Non-pigmented ciliary epithelial cell (primary cell): ENCODE data around the gene NCOA4.
"Not testable (repeated sequence)": the region's sequence is repeated elsewhere in the genome, so short reads cannot be mapped to it uniquely, and the experiment has no call there.

ENCODE experiments used
- DNase-seq: peaks from one replicate; pipeline ENCODE4 v3.0.0-alpha.2; 2010; ENCODE audit warnings: low read depth

NCOA4 gene

GRCh38 chr10:46019569-46020343, 10.7 kb downstream of the NCOA4 start:
- no peak for DNase-seq

GRCh38 chr10:46019177-46019528, 11.3 kb downstream of the NCOA4 start:
- no peak for DNase-seq

- DNase-seq = no peak
Observed at GRCh38 chr10:46018453-46019176, 11.8 kb downstream of the NCOA4 start.

GRCh38 chr10:46017733-46018132, 12.7 kb downstream of the NCOA4 start:
- DNase-seq = no peak

- no peak for DNase-seq
Observed at GRCh38 chr10:46016811-46017210, 13.6 kb downstream of the NCOA4 start.

GRCh38 chr10:46016190-46016589, 14.2 kb downstream of the NCOA4 start:
- DNase-seq = no peak

- DNase-seq = no peak
Observed at GRCh38 chr10:46014683-46015405, 15.6 kb downstream of the NCOA4 start.

GRCh38 chr10:46014206-46014605, 16.2 kb downstream of the NCOA4 start:
- DNase-seq = no peak

- no peak for DNase-seq
Observed at GRCh38 chr10:46012746-46013145, 17.7 kb downstream of the NCOA4 start.

GRCh38 chr10:46006219-46006618, 24.2 kb downstream of the NCOA4 start:
- DNase-seq = peak; percentile 37

- DNase-seq = no peak
Observed at GRCh38 chr10:46005383-46005782, 25.0 kb downstream of the NCOA4 start.

GRCh38 chr10:46004963-46005362, 25.5 kb downstream of the NCOA4 start:
- DNase-seq = no peak

- DNase-seq = no peak
Observed at GRCh38 chr10:46002916-46003693, 27.3 kb downstream of the NCOA4 start.

- not testable (repeated sequence) for DNase-seq
Observed at GRCh38 chr10:46002189-46002687, 28.2 kb downstream of the NCOA4 start.

- no peak for DNase-seq
Observed at GRCh38 chr10:46001187-46001756, 29.2 kb downstream of the NCOA4 start.

GRCh38 chr10:46000538-46000937, 29.9 kb downstream of the NCOA4 start:
- DNase-seq = no peak

GRCh38 chr10:45999955-46000354, 30.5 kb downstream of the NCOA4 start:
- not testable (repeated sequence) for DNase-seq

GRCh38 chr10:45997994-45998763, 32.2 kb downstream of the NCOA4 start:
- no peak for DNase-seq

- DNase-seq = no peak
Observed at GRCh38 chr10:45997557-45997956, 32.9 kb downstream of the NCOA4 start.

GRCh38 chr10:45985590-45985989, 44.8 kb downstream of the NCOA4 start:
- not testable (repeated sequence) for DNase-seq

- not testable (repeated sequence) for DNase-seq
Observed at GRCh38 chr10:45984473-45984872, 46.0 kb downstream of the NCOA4 start.
